ENCODE results near the gene TRAM2.

GRCh38 chr6:52498538-52499017, 78.3 kb downstream of the TRAM2 start:
- TF ChIP-seq CTCF (IDR thresholded peaks at IDR 0.05; ENCODE audit: low read depth, low read length, missing input control) (no peak), TAF1 (conservative IDR thresholded peaks at IDR 0.05) (no peak), GABPA (IDR thresholded peaks at IDR 0.05 in 1 of 2, conservative IDR thresholded peaks at IDR 0.05 in 1 of 2) (no peak), RAD21 (IDR thresholded peaks at IDR 0.05) (no peak), YY1 (IDR thresholded peaks at IDR 0.05) (no peak), ZBTB33 (IDR thresholded peaks at IDR 0.05) (no peak), MAX (IDR thresholded peaks at IDR 0.05) (no peak)

All from liver (tissue), 3 donors.